GM18868 (cell line): ENCODE data around the gene TNFRSF19.
"Not testable (repeated sequence)": the region's sequence is repeated elsewhere in the genome, so short reads cannot be mapped to it uniquely, and the experiment has no call there.

Experiments
- ATAC-seq: cut with Tn5 transposase; IDR thresholded peaks from one replicate; pipeline ENCODE4 v1.9.1; 2021; ENCODE audit warnings: mild to moderate bottlenecking, moderate library complexity; ENCODE audit not compliant: unreplicated experiment

Gene TNFRSF19

GRCh38 chr13:23652909-23653726 is 82.9 kb downstream of the TNFRSF19 start:
- no peak for ATAC-seq

- ATAC-seq: no peak
Measured at GRCh38 chr13:23654111-23655110, 84.2 kb downstream of the TNFRSF19 start.

- no peak for ATAC-seq
Measured at GRCh38 chr13:23655321-23655720, 85.1 kb downstream of the TNFRSF19 start.

GRCh38 chr13:23656637-23657371 is 86.6 kb downstream of the TNFRSF19 start:
- peak; percentile 84 for ATAC-seq

GRCh38 chr13:23658929-23659541 is 88.8 kb downstream of the TNFRSF19 start:
- no peak for ATAC-seq

GRCh38 chr13:23660249-23660648 is 90.0 kb downstream of the TNFRSF19 start:
- ATAC-seq: no peak

GRCh38 chr13:23666582-23666981 is 96.4 kb downstream of the TNFRSF19 start:
- ATAC-seq: no peak

- no peak for ATAC-seq
Measured at GRCh38 chr13:23667750-23668149, 97.5 kb downstream of the TNFRSF19 start.

GRCh38 chr13:23668562-23668961 is 98.3 kb downstream of the TNFRSF19 start:
- no peak for ATAC-seq

GRCh38 chr13:23670793-23671192 is 100.6 kb downstream of the TNFRSF19 start:
- ATAC-seq: no peak

- no peak for ATAC-seq
Measured at GRCh38 chr13:23671377-23671776, 101.2 kb downstream of the TNFRSF19 start.

GRCh38 chr13:23671897-23672296 is 101.7 kb downstream of the TNFRSF19 start:
- ATAC-seq: no peak

- ATAC-seq: no peak
Measured at GRCh38 chr13:23672616-23673015, 102.4 kb downstream of the TNFRSF19 start.

GRCh38 chr13:23673354-23673753 is 103.1 kb downstream of the TNFRSF19 start:
- no peak for ATAC-seq

- ATAC-seq: no peak
Measured at GRCh38 chr13:23673867-23674605, 103.8 kb downstream of the TNFRSF19 start.

GRCh38 chr13:23674795-23675640 is 104.8 kb downstream of the TNFRSF19 start:
- no peak for ATAC-seq

- not testable (repeated sequence) for ATAC-seq
Measured at GRCh38 chr13:23677679-23678288, 107.6 kb downstream of the TNFRSF19 start.

- no peak for ATAC-seq
Measured at GRCh38 chr13:23678795-23679194, 108.6 kb downstream of the TNFRSF19 start.
